Mesendoderm (in vitro differentiated cells): ENCODE measurements around the gene RHOBTB3.

Experiments used
- DNase-seq: peaks from one replicate; pipeline ENCODE4 v3.0.0; 2013
- H2AK5ac ChIP-seq: 2 replicates; pipeline ENCODE4 v1.6.1; 2013; ENCODE audit warnings: low read length, inconsistent platforms
- H2BK120ac ChIP-seq: 2 replicates; pipeline ENCODE4 v1.6.1; 2013; ENCODE audit warnings: low read depth, mild to moderate bottlenecking, low read length, moderate library complexity, mixed read lengths
- H2BK15ac ChIP-seq: replicated peaks from 2 replicates; pipeline ENCODE4 v1.6.1; 2013; ENCODE audit warnings: low read depth, mild to moderate bottlenecking, moderate library complexity
- H2BK5ac ChIP-seq: 2 replicates; pipeline ENCODE4 v1.6.1; 2013; ENCODE audit warnings: low read length, inconsistent platforms
- H3K18ac ChIP-seq: 2 replicates; pipeline ENCODE4 v1.6.1; 2013; ENCODE audit warnings: mild to moderate bottlenecking, low read length, mixed read lengths
- H3K23ac ChIP-seq: one replicate; pipeline ENCODE4 v1.6.1; 2013; ENCODE audit warnings: low read length
- H3K27ac ChIP-seq: 2 replicates; pipeline ENCODE4 v1.5.1; 2013; ENCODE audit warnings: low read depth, mild to moderate bottlenecking, inconsistent platforms, low read length, moderate library complexity
- H3K27me3 ChIP-seq: 2 replicates; pipeline ENCODE4 v1.6.1; 2013; ENCODE audit warnings: low read length, control low read depth, mild to moderate bottlenecking, inconsistent platforms; ENCODE audit not compliant: insufficient read depth, poor library complexity
- H3K36me3 ChIP-seq: 2 replicates; pipeline ENCODE4 v1.6.1; 2013; ENCODE audit warnings: low read length, inconsistent platforms; ENCODE audit not compliant: control insufficient read depth, insufficient read depth
- H3K4ac ChIP-seq: one replicate; pipeline ENCODE4 v1.6.1; 2013; ENCODE audit warnings: low read depth, mild to moderate bottlenecking, low read length, moderate library complexity
- H3K4me1 ChIP-seq: 2 replicates; pipeline ENCODE4 v1.6.1; 2013; ENCODE audit warnings: low read depth, low read length, inconsistent platforms; ENCODE audit not compliant: control insufficient read depth
- H3K4me2 ChIP-seq: 2 replicates; pipeline ENCODE4 v1.6.1; 2013; ENCODE audit warnings: low read length
- H3K4me3 ChIP-seq: 2 replicates; pipeline ENCODE4 v1.5.1; 2013; ENCODE audit warnings: mild to moderate bottlenecking, low read length
- H3K56ac ChIP-seq: one replicate; pipeline ENCODE4 v1.6.1; 2013; ENCODE audit warnings: low read length
- H3K79me1 ChIP-seq: 2 replicates; pipeline ENCODE4 v1.6.1; 2013; ENCODE audit warnings: low read length, inconsistent platforms
- H3K79me2 ChIP-seq: 2 replicates; pipeline ENCODE4 v1.6.1; 2013; ENCODE audit warnings: mild to moderate bottlenecking, low read length; ENCODE audit not compliant: control insufficient read depth, insufficient read depth
- H3K9ac ChIP-seq: 2 replicates; pipeline ENCODE4 v1.6.1; 2013; ENCODE audit warnings: low read length, inconsistent platforms
- H4K5ac ChIP-seq: one replicate; pipeline ENCODE4 v1.6.1; 2013; ENCODE audit warnings: low read length
- H4K8ac ChIP-seq: one replicate; pipeline ENCODE4 v1.6.1; 2013; ENCODE audit warnings: low read depth, mild to moderate bottlenecking, control low read depth, low read length, moderate library complexity
- WGBS: extraction: QIAGEN DNeasy Blood & Tissue Kit; methylation state at CpG from one replicate; pipeline ENCODE4 v1.1.7; 2013; ENCODE audit warnings: low lambda C conversion rate, missing lambda C conversion rate; ENCODE audit not compliant: insufficient coverage; ENCODE audit errors: extremely low coverage; 5-methylcytosine and 5-hydroxymethylcytosine counted together

RHOBTB3 gene

DNA sequence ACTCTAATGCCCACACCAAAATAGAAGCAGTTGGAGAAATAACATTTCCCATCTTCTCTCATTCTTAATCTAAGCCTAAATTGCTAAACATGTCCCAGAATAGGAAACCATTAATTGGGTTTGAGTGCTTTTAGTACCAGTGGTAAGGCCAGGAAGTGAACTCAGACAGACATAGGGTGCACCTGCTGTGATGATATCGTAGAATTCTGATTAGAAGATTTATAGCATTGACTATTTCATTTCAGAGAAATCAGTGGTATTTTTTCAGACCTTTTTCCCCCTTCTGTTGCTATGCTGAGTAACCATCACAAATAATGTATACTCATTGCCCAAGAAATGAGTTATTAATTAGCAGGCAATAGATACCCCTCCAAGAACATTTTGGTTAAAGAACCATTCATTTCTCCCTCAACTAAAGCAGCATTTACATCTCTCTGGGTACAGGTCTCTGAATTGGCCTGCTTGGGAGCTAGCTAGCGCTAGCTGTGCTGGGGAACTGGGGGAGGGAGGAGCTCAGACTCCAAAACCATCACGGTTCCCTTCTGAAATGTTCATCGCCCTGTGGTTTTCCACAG, 84.1 kb downstream of the RHOBTB3 start:
- Histone ChIP-seq H3K4me3 (no peak overlapping the region), H3K9ac (no peak overlapping the region), H4K8ac (no peak overlapping the region), H2BK15ac (no peak overlapping the region), H2BK5ac (no peak overlapping the region), H2AK5ac (no peak overlapping the region), H3K27me3 (no peaks in the 10 kb centered on the region), H3K79me2 (peaks cover 2% of the 10 kb centered on the region), H3K27ac (no peak overlapping the region), H3K4ac (no peak overlapping the region), H3K79me1 (peaks cover 7% of the 10 kb centered on the region), H4K5ac (no peak overlapping the region), H2BK120ac (no peak overlapping the region), H3K18ac (no peak overlapping the region), H3K4me1 (peaks cover 4% of the 10 kb centered on the region), H3K36me3 (peaks cover 2% of the 10 kb centered on the region), H3K23ac (no peak overlapping the region), H3K56ac (no peak overlapping the region), H3K4me2 (no peak overlapping the region)
- no peak for DNase-seq
- no CpG with 5 or more reads among the region's 4 CpGs for WGBS

DNA sequence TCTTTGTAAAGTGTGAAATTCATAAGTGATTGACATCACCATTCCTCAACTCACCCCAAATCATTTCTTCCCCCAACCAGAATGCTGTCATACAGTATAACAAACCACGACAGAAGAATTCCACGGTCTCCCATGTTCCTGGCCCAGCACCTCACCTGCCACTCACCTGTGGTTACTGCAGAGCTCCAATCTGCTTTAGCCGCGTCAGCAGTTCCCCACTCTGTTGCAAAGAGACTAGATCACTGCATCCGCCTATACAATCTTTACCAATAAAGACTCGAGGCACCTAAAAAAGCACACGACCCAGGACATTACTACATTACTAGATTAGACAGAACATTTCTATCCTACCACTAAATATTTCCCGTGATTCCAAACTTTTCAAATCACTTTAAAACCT, 85.2 kb downstream of the RHOBTB3 start:
- Histone ChIP-seq H2BK120ac (no peak overlapping the region), H2BK15ac (no peak overlapping the region), H3K36me3 (peaks cover 2% of the 10 kb centered on the region)

DNA sequence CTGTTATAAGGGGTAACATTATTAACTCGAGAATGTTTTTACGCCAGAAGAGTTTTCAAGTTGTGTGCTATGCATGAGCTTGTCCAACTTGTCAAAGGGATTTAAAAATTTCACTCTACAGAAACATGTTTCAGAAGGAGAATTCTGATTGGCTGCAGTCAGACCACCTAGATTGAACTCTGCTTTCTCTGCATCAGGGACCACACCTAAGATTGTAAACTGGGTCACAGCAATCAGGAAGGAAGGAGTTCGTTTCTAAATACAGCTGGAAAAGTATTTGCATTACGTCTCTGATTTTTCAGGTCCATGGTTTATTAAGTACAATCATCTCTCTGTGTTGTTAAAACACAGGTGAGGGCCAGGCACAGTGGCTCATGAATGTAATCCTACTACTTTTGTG, 85.6 kb downstream of the RHOBTB3 start:
- no peak overlapping the region for H4K8ac ChIP-seq
- H3K4ac ChIP-seq: no peak overlapping the region
- H3K4me3 ChIP-seq: no peak overlapping the region
- H3K79me1 ChIP-seq: peaks cover 7% of the 10 kb centered on the region
- peaks cover 4% of the 10 kb centered on the region for H3K4me1 ChIP-seq
- no peak overlapping the region for H2BK120ac ChIP-seq
- H2BK5ac ChIP-seq: no peak overlapping the region
- H3K9ac ChIP-seq: no peak overlapping the region
- H2BK15ac ChIP-seq: no peak overlapping the region
- no peak overlapping the region for H3K27ac ChIP-seq
- no peak overlapping the region for H3K18ac ChIP-seq
- H3K27me3 ChIP-seq: no peaks in the 10 kb centered on the region
- no peak for DNase-seq
- no peak overlapping the region for H4K5ac ChIP-seq
- H3K79me2 ChIP-seq: peaks cover 2% of the 10 kb centered on the region
- peaks cover 2% of the 10 kb centered on the region for H3K36me3 ChIP-seq
- no peak overlapping the region for H3K23ac ChIP-seq
- no peak overlapping the region for H2AK5ac ChIP-seq
- no peak overlapping the region for H3K4me2 ChIP-seq
- no CpG with 5 or more reads among the region's 4 CpGs for whole genome bisulfite sequencing
- no peak overlapping the region for H3K56ac ChIP-seq

More for the DNA sequence above, 85.2 kb downstream of the RHOBTB3 start:
- H2AK5ac ChIP-seq: no peak overlapping the region
- no peaks in the 10 kb centered on the region for H3K27me3 ChIP-seq
- WGBS: 100% methylated on average over 1 of the region's 8 CpGs
- H3K4me3 ChIP-seq: no peak overlapping the region
- no peak overlapping the region for H4K8ac ChIP-seq
- H3K23ac ChIP-seq: no peak overlapping the region
- H3K79me1 ChIP-seq: peaks cover 7% of the 10 kb centered on the region
- H3K4ac ChIP-seq: no peak overlapping the region
- no peak overlapping the region for H3K18ac ChIP-seq
- no peak overlapping the region for H2BK5ac ChIP-seq
- no peak overlapping the region for H4K5ac ChIP-seq
- H3K56ac ChIP-seq: no peak overlapping the region
- peaks cover 4% of the 10 kb centered on the region for H3K4me1 ChIP-seq
- H3K9ac ChIP-seq: no peak overlapping the region
- no peak overlapping the region for H3K27ac ChIP-seq
- H3K4me2 ChIP-seq: no peak overlapping the region
- H3K79me2 ChIP-seq: peaks cover 2% of the 10 kb centered on the region
- DNase-seq: no peak

DNA sequence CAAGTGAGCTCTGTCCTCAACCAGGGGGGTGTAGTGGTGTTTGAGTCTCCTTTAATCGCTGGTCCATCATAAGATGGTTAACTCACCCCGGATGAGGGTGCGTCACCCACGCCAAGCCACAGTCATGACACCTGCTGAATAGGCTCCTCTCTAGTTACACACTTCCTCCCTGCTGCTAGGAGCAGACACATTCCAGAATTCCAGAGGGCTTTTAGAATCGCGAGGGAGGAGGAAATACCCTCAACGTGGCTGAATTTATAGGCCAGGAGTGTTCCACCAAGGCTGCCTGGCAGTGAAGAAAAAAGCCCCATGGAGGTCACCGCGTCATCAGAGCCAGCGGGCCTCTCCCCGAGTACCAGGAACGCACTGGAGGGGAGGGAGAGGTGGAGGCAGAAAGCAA, 86.3 kb downstream of the RHOBTB3 start:
- no peak overlapping the region for H4K8ac ChIP-seq
- peaks cover 2% of the 10 kb centered on the region for H3K36me3 ChIP-seq
- no peak overlapping the region for H3K4ac ChIP-seq
- peaks cover 7% of the 10 kb centered on the region for H3K79me1 ChIP-seq
- H3K4me3 ChIP-seq: no peak overlapping the region
- H2BK15ac ChIP-seq: no peak overlapping the region
- no peak overlapping the region for H3K18ac ChIP-seq
- H2AK5ac ChIP-seq: no peak overlapping the region
- H2BK5ac ChIP-seq: no peak overlapping the region
- peaks cover 2% of the 10 kb centered on the region for H3K79me2 ChIP-seq
- no peak overlapping the region for H3K27ac ChIP-seq
- H3K4me2 ChIP-seq: no peak overlapping the region
- no peak overlapping the region for H4K5ac ChIP-seq
- no peak overlapping the region for H3K56ac ChIP-seq
- H3K9ac ChIP-seq: no peak overlapping the region
- WGBS: no CpG with 5 or more reads among the region's 12 CpGs
- H2BK120ac ChIP-seq: no peak overlapping the region
- no peaks in the 10 kb centered on the region for H3K4me1 ChIP-seq
- peak overlapping the region; percentile 34 for H3K23ac ChIP-seq
- peak; percentile 44 for DNase-seq
- H3K27me3 ChIP-seq: no peaks in the 10 kb centered on the region

DNA sequence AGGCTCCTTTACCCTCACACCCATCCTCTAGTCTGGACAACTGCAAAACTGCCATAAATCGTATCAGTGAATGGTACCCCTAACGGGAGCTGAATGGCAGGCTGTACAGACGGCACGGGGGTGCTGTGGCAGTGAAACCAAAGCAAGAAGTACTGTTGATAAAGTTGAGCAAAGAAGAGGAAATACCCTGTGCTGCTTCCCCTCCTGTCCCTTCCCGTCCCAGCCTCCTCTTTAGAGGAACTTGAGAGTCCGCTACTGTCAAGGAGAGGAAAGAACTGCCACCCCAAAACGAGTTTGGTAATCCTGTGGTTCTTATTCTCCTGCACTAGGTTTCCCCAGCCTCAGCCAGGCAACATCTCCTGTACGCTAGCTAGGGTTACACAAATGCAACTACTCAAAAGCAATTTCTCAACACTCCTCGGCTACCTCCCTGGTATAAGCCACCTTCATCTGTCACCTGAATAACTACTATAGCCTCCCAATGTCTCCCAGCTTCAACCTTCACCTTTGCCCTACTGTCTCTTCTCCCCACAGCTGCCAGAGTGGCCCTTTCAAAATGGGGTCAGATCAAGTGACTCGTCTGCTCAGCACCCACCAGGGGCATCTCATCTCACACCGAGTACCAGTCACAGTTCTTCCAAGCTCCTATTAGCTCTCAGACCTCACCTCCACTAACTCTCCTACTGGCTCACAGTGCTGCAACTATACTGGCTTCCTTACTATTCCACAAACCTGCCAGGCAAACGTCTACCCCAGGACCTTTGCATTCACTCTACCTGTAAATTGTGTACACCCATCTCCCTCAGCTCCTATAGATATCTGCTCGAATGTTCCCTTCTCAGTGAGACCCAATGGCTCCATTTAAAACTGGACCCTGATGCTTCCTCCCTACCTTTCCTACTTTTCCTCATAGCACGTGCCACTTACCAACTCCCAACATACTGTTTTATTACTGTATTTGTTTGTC, 87.3 kb downstream of the RHOBTB3 start:
- H3K4ac ChIP-seq: no peak overlapping the region
- H3K36me3 ChIP-seq: peaks cover 2% of the 10 kb centered on the region
- H2BK120ac ChIP-seq: no peak overlapping the region
- H3K56ac ChIP-seq: peak overlapping the region; percentile 18
- peaks cover 6% of the 10 kb centered on the region for H3K4me1 ChIP-seq
- H3K27me3 ChIP-seq: no peaks in the 10 kb centered on the region
- no peak overlapping the region for H2AK5ac ChIP-seq
- no peak overlapping the region for H3K18ac ChIP-seq
- H3K9ac ChIP-seq: no peak overlapping the region
- H3K4me3 ChIP-seq: no peak overlapping the region
- H3K79me1 ChIP-seq: peaks cover 7% of the 10 kb centered on the region
- H4K8ac ChIP-seq: no peak overlapping the region
- no peak overlapping the region for H3K4me2 ChIP-seq
- H3K27ac ChIP-seq: no peak overlapping the region
- H3K79me2 ChIP-seq: peaks cover 2% of the 10 kb centered on the region
- no peak overlapping the region for H2BK15ac ChIP-seq
- no CpG with 5 or more reads among the region's 14 CpGs for WGBS
- H2BK5ac ChIP-seq: no peak overlapping the region
- DNase-seq: no peak
- H3K23ac ChIP-seq: no peak overlapping the region
- H4K5ac ChIP-seq: no peak overlapping the region
